GM12891 (cell line): ENCODE results near the gene SOD2.

Source experiments
- DNase-seq: peaks from one replicate; pipeline ENCODE4 v3.0.0; 2011; ENCODE audit warnings: low spot score; ENCODE audit not compliant: insufficient read length
- FAIRE-seq: peaks from 2 replicates; lab custom pipeline; 2011; peaks lifted over from hg19 to GRCh38; lab: Jason Lieb, UNC
- PAX5 ChIP-seq: IDR thresholded peaks from 2 replicates; pipeline ENCODE4 v1.6.1; 2011; ENCODE audit warnings: low read length, moderate library complexity, mild to moderate bottlenecking; ENCODE audit not compliant: insufficient read depth, severe bottlenecking
- POLR2A ChIP-seq: IDR thresholded peaks from 2 replicates; pipeline ENCODE4 v1.6.1; 2011; ENCODE audit warnings: low read depth, low read length, control low read depth
- POLR2AphosphoS5 ChIP-seq: IDR thresholded peaks from 2 replicates; pipeline ENCODE4 v1.6.1; 2011; ENCODE audit warnings: low read depth, low read length, control low read depth
- POU2F2 ChIP-seq: IDR thresholded peaks from 2 replicates; pipeline ENCODE4 v1.6.1; 2011; ENCODE audit warnings: low read depth, mild to moderate bottlenecking, control low read depth, low read length, moderate library complexity
- SPI1 ChIP-seq: IDR thresholded peaks from 2 replicates; pipeline ENCODE4 v1.6.1; 2011; ENCODE audit warnings: low read depth, low read length, control low read depth
- TAF1 ChIP-seq: IDR thresholded peaks from 2 replicates; pipeline ENCODE4 v1.6.1; 2011; ENCODE audit warnings: low read depth, low read length, control low read depth

SOD2 gene

GRCh38 chr6:159686040-159686439 is 7.0 kb downstream of the SOD2 start:
- no peak for FAIRE-seq
- TF ChIP-seq SPI1 (no peak), POLR2A (no peak), PAX5 (no peak), POLR2AphosphoS5 (no peak), POU2F2 (no peak), TAF1 (no peak)
- no peak for DNase-seq

DNA sequence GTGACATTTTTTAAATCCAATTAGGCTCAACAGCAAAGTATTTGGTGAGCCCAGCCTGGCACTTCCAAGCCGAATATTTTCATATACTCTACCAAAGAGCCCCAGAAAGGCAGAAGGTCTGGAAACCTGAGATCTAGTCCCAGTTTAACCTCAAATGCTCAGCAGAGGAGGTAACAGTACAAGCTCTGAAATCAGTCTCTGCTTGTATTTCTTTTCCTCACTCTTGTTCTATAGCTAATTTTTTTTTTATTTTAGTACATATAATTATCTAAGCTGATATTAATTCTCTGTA is 9.1 kb downstream of the SOD2 start:
- DNase-seq (no peak), FAIRE-seq (no peak)
- no peak for TF ChIP-seq POU2F2
- no peak for TF ChIP-seq TAF1
- no peak for TF ChIP-seq SPI1
- TF ChIP-seq POLR2AphosphoS5, result no peak
- no peak for TF ChIP-seq PAX5
- TF ChIP-seq POLR2A, result no peak

DNA sequence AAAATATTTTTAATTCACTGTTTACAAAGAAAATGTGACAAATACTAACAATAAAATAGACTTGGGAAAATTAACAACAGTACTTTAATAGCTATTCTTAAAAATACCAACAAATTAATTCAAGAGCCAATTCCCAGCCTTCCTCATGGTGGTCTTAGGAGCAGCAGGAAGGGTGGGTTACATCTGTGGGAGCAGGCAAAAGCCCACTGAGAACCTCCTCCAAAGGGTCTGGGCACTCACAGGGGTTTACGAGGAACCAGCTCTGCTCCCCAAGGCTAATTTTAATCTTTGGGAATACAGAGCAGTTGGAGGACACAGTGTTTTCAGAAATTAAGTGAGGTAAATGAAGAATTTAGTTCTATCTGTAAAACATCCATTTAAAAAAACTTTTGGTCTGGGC is 10.2 kb downstream of the SOD2 start:
- TF ChIP-seq TAF1 (no peak), POLR2AphosphoS5 (no peak), POLR2A (no peak), SPI1 (no peak), PAX5 (no peak), POU2F2 (no peak)
- FAIRE-seq (no peak), DNase-seq (no peak)

- DNase-seq (no peak), FAIRE-seq (no peak)
- TF ChIP-seq SPI1, result no peak
Observed at GRCh38 chr6:159682295-159682694, 10.7 kb downstream of the SOD2 start.

- DNase-seq, result no peak
- TF ChIP-seq POLR2AphosphoS5 (no peak), TAF1 (no peak), POU2F2 (no peak), POLR2A (no peak), PAX5 (no peak), SPI1 (no peak)
- no peak for FAIRE-seq
Observed at GRCh38 chr6:159681191-159681880, 11.7 kb downstream of the SOD2 start.

DNA sequence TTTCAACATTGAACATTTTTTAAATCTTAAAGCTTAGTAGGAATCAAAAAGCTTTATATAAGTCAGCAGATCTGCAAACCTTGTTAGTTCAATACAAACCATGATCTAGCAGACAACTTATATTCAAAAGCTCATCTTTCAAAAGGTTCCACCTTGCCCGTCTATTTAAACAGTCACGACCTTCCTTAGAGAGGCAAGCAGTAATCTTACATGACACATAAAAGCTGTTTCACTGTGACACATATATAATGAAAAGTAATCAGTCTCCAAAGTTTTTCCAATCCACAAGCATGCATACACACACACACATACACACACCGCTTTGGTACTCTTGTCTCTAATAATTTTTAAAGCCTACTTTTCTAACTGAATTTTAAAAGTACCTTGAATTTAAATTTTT is 12.9 kb downstream of the SOD2 start:
- DNase-seq (no peak), FAIRE-seq (no peak)
- TF ChIP-seq SPI1, result no peak
- no peak for TF ChIP-seq TAF1
- TF ChIP-seq POLR2AphosphoS5, result no peak
- TF ChIP-seq POLR2A, result no peak
- no peak for TF ChIP-seq POU2F2
- TF ChIP-seq PAX5, result no peak

DNA sequence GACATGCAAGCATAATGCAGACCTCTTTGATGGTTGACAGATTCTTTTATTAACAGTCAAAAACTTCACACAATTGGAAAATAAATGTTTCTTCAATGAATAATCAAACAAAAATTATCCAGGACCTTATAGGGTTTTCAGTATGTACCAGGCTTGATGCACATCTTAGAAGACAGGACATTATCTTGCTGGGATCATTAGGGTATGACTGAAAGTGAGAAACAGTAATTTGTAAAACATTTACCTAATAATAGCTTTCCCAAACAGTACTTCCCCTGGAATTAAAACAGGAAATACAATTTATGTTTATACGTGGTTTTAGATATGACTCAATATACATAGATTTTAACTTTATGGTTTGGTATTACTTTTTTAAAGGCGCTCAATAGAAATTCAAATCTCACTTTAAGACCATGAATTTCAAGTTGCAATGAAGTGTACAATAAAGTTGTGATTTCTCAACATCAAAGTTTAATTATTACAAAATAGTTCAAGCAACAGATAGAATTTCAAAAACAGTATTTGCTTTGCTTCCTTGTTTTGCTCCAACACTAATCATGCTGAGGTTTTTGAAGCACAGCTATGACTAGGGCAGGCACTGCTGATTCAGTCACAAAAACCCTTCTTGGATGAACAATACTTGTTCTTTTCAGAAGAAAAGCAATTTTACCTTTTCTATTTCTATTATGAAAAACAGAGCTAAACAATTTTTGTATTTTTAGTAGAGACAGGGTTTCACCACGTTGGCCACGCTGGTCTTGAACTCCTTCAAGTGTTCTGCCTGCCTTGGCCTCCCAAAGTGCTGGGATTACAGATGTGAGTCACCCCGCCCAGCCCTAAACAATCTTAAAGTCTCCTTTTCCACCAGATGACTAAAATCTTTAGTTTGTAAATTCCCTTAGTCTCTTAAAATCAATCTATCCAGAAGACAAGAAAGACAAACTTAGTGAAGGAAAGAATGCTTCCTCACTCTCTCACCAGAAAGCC is 13.7 kb downstream of the SOD2 start:
- FAIRE-seq (no peak), DNase-seq (no peak)
- no peak for TF ChIP-seq TAF1
- TF ChIP-seq POLR2AphosphoS5, result no peak
- TF ChIP-seq POU2F2, result no peak
- TF ChIP-seq PAX5, result no peak
- no peak for TF ChIP-seq POLR2A
- TF ChIP-seq SPI1, result no peak

- no peak for FAIRE-seq
- no peak for TF ChIP-seq TAF1
- TF ChIP-seq POLR2A, result no peak
- TF ChIP-seq PAX5, result no peak
- no peak for TF ChIP-seq POLR2AphosphoS5
- no peak for TF ChIP-seq POU2F2
- TF ChIP-seq SPI1, result no peak
- no peak for DNase-seq
Observed at GRCh38 chr6:159678574-159678973, 14.5 kb downstream of the SOD2 start.

DNA sequence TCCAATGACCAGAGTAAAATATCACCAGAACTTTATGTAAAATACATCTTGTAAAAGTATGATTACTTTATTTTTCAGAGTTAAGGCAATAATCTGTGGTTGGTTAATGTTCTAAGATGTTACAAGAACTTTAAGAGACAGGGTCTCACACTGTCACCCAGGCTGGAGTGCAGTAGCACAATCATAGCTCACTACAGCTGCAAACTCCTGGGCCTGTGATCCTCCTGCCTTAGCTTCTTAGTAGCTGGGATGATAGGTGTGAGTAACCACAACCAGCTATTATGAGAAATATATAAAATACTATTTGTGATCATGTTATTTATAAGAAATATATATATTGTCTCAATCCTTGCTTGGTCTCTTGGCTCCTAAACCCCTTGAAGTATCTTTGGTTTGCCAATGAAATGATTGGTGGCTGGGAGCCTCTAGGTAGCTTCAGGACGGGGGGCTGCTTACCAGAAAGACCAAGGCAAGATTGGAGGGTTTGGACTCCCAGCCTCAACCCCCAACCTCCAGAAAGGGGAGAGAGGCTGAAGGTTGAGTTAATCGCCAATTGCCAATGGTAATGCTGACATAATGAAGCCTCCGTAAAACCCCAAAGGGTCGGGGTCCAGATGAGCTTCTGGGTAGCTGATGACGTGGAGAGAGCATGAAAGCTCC is 15.4 kb downstream of the SOD2 start:
- TF ChIP-seq POLR2A (no peak), POU2F2 (no peak), SPI1 (no peak), POLR2AphosphoS5 (no peak), TAF1 (no peak), PAX5 (no peak)
- no peak for FAIRE-seq
- DNase-seq, result no peak
